HCEC 1CT (cell line): ENCODE results near the gene TGM2.

Source experiments
- DNase-seq: peaks from one replicate; pipeline ENCODE4 v3.0.0-alpha.2; 2017

TGM2 gene

GRCh38 chr20:38129248-38129865 lies 35.7 kb downstream of the TGM2 start:
- no peak for DNase-seq

GRCh38 chr20:38128691-38129090 lies 36.4 kb downstream of the TGM2 start:
- DNase-seq = no peak

- DNase-seq = no peak
These were observed 37.0 kb downstream of the TGM2 start for GRCh38 chr20:38127920-38128528.

- DNase-seq = peak; percentile 84
These were observed 38.0 kb downstream of the TGM2 start for GRCh38 chr20:38126932-38127621.

- DNase-seq = peak; percentile 23
These were observed 38.7 kb downstream of the TGM2 start for GRCh38 chr20:38126146-38126921.

DNA sequence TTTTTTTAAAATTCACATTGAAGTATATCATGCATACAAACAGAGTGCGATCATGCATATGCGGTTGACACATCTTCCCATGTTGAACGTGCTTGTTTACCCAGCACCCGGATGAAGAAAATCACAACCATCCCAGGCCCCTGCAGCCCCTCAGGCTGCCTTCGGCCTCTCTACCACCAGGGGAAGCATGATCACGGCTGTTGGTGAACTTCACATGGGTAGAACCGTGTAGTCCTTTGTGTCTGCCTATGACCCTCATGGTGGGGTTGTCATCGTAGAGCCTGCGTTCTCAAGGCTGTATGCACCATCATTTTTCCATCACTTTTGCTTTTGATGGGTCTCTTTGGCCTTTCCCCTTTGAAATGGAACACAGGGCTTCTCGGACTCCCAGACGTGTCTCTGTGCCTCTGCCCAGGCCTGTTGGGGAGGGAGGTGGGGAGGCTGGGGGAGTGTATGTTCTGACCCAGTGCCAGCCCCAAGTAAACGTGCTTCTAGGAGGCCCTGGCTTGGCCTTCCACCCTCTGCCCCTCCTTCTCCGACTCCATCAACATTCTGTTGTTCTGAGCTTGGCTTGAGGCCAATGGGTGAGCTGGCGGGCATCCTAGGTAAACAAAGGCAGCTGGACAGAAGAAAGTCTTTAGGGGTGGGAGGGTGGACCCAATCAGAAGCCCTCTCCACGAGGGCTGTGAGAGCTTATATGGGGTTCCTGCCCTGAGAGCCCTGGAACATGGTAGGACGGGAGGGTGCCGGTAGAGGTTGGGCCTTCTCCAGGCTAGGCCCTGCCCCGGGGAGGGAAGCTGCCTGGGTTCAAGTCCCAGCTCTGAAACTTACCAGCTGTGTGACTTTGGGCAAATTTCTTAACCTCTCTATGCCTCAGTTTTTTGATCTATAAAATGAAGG lies 39.7 kb downstream of the TGM2 start:
- no peak for DNase-seq

- DNase-seq = peak; percentile 43
These were observed 42.0 kb downstream of the TGM2 start for GRCh38 chr20:38123021-38123587.

- DNase-seq = no peak
These were observed 43.3 kb downstream of the TGM2 start for GRCh38 chr20:38121741-38122140.

DNA sequence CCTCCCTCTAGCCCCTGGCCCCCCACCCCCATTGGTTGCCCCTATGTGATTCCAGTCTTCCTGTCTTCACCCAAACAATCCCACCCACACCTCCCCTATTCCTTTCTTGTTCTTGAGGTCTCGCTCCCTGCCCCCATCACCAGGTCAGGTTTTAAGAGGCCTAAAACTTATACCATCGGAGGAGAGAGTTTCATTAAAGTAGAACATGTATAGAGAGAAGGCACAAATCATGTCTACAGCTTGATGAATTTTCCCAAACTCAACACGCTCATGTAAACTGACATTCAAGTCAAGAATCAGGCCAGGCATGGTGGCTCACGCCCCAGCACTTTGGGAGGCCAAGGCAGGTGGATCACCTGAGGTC lies 44.5 kb downstream of the TGM2 start:
- DNase-seq = no peak

- no peak for DNase-seq
These were observed 45.6 kb downstream of the TGM2 start for GRCh38 chr20:38119446-38119845.

DNA sequence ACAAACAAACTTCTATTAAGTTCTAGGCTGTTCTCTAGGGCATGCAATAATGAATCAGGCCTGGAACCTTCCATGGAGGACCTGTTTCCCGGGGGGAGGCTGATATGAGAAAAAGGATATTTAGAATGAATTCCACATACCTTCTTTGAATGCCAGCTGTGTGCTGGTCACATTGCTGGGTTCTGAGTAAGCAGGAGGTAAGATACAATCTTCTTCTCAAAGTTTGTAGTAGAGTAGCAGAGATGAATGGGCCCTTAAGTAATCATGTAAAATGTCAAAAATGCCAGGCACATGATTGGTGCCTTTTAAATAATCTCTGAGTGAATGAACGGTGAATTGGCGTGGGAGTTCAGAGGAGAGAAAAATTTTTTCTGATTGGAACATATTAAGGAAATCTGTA lies 47.4 kb downstream of the TGM2 start:
- DNase-seq = peak; percentile 64

- no peak for DNase-seq
These were observed 47.9 kb downstream of the TGM2 start for GRCh38 chr20:38117205-38117604.

- no peak for DNase-seq
These were observed 48.5 kb downstream of the TGM2 start for GRCh38 chr20:38116409-38117165.

GRCh38 chr20:38115896-38116295 lies 49.2 kb downstream of the TGM2 start:
- DNase-seq = no peak

DNA sequence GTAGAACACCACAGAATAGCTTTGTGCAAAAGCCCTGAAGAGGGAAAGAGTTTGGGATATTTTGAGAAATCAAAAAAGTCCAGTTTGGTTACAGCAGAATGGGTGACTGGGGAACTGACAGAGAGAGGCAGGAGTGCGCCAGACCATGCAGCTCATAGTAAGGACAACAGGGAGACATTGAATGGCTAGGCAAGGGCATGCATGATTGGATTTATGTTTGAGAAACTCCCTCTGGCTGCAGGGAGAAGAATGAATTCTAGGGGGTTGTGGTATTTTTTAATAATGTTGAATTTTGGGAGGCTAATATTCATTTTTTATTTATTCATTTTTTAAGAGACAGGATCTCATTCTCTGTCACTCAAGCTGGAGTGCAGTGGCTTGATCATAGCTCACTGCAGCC lies 49.9 kb downstream of the TGM2 start:
- no peak for DNase-seq

- peak; percentile 40 for DNase-seq
These were observed 50.7 kb downstream of the TGM2 start for GRCh38 chr20:38114353-38114791.

DNA sequence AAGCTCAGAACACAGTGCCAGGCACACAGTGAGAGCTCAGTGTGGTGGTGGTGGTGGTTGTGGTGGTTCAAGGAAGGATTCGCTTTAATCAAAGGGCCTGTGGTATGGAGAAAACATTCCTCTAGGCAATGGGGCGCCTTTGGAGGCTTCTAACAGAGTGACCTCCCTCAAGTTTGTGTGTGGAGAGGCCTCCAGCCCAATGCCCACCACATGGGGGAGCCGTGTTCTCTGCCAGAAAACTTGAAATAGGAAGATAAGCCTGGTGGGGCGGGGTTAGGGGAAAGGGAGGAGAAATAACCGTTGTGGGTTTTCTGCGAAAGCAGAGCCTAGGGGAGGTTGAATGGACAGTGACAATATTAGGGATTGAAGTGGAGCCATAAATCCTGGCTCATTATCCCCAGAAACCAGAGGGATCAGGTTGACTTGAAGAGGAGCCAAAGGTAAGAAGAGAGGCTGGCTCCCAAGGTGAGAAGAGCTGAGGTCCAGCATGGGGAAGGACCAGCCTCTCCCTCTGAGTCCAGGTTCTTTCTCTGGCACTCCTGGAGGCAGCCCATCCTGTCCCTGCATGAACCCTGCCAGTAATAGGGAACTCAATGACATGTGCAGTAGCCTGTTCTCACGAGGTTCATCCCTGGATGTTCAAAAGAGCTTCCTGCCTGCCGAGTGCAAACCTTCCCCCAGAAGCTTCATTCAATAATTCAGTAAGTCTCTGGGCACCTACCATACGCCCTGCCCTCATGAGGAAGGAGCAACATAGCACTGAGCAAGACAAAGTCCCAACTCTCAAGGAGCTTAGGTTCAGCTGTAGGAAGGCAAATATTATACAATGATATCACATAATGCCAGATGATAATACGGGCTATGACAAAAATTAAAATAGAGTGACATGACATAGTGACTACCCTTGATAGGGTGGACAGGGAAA lies 51.4 kb downstream of the TGM2 start:
- DNase-seq = peak; percentile 34

- DNase-seq = no peak
These were observed 52.2 kb downstream of the TGM2 start for GRCh38 chr20:38112930-38113294.

DNA sequence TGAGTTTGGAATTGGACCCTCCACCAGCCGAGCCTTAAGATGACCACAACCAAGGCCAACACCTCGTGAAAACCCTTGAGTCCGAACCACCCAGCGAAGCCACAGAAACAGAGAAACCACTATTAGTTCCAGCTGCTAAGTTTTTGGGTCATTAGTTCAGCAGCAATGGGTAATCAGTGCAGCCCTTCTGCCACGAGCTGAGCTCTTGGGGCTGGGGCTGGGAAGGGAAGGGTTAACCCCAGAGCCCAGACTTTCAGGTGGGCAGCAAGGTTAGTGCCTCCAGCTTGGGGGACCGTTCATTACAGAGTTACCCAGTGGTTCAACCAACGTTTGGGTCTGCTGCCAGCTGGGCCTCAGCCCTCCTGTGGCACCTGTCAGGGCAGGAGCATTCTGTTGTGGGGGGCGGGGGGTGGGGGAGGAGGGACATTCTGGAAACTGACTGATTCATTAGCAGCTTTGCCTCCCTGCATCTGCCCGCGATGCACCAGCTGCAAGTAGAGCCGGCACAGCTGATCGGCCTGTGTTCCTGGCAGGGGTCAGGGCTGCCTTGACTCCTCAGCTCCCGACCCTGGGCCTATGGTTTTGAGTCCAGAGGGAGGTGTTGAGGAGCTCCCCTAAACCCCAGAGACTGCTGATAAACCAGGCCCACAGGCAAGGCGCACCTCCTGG lies 52.7 kb downstream of the TGM2 start:
- no peak for DNase-seq
